ENCODE results near the gene MYRF. TPM values are rescaled to one million over a fixed set of nuclear protein-coding genes. Genes with fewer than 3 reads are reported as not detected.
A peak's percentile ranks its signal among the peaks of the same experiment; 100 is the strongest.

MYRF gene
- total RNA-seq, 1 donor from 2014 or later, result 62.1 TPM

DNA sequence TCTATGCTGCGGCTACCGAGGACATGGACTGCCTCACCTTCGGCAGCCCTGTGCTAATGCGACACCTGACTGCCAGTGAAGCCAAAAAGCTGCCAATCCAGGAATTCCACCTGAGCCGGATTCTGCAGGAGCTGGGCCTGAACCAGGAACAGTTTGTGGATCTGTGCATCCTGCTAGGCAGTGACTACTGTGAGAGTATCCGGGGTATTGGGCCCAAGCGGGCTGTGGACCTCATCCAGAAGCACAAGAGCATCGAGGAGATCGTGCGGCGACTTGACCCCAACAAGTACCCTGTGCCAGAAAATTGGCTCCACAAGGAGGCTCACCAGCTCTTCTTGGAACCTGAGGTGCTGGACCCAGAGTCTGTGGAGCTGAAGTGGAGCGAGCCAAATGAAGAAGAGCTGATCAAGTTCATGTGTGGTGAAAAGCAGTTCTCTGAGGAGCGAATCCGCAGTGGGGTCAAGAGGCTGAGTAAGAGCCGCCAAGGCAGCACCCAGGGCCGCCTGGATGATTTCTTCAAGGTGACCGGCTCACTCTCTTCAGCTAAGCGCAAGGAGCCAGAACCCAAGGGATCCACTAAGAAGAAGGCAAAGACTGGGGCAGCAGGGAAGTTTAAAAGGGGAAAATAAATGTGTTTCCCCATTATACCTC lies 43.6 kb downstream of the MYRF start:
- Mint-ChIP-seq H3K4me3 (no peak overlapping the region), H3K36me3 (peaks cover 3% of the 10 kb centered on the region), H3K9me3 (no peaks in the 10 kb centered on the region), H3K27me3 (no peaks in the 10 kb centered on the region), H3K4me1 (ENCODE audit: unreplicated experiment) (peaks cover 22% of the 10 kb centered on the region), H3K27ac (no peak overlapping the region)
- no peak for DNase-seq (ENCODE audit: extremely low spot score, unreplicated experiment)
- TF ChIP-seq, protein P1, sequence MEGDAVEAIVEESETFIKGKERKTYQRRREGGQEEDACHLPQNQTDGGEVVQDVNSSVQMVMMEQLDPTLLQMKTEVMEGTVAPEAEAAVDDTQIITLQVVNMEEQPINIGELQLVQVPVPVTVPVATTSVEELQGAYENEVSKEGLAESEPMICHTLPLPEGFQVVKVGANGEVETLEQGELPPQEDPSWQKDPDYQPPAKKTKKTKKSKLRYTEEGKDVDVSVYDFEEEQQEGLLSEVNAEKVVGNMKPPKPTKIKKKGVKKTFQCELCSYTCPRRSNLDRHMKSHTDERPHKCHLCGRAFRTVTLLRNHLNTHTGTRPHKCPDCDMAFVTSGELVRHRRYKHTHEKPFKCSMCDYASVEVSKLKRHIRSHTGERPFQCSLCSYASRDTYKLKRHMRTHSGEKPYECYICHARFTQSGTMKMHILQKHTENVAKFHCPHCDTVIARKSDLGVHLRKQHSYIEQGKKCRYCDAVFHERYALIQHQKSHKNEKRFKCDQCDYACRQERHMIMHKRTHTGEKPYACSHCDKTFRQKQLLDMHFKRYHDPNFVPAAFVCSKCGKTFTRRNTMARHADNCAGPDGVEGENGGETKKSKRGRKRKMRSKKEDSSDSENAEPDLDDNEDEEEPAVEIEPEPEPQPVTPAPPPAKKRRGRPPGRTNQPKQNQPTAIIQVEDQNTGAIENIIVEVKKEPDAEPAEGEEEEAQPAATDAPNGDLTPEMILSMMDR (conservative IDR thresholded peaks at IDR 0.05), result no peak

DNA sequence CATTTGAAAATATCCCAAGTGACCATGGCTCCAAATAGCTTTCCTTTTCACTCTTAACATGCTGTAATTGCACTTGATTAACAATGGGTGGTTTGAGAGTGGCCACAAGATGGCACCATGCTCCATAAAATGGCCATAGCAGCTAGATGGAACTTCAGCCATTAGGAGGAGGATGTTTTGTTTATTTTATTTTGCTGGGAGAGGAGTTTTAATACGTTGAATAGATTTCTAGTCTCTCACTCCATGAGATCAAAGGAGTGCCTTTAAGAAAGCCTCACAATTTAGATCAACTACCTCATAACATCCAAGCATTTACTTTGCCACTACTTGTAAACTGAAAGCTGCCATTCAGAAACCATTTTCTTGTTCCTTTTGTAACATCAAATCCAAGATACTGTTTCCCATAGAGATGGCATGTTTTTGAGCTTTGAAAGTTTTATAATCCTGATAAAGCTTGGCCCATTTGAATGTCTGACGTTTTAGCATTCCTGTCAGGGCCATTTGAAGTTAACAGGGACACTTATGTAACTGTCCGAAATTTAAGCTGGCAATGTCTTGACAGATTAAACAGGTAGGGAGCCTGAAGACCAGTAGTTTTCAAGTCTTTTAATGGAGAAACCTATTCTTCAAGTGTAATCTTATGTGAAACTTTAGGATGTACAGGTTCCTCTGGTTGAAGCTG lies 45.0 kb downstream of the MYRF start:
- Mint-ChIP-seq H3K27ac (peak overlapping the region; percentile 90), H3K27me3 (no peaks in the 10 kb centered on the region), H3K36me3 (peaks cover 7% of the 10 kb centered on the region), H3K4me1 (ENCODE audit: unreplicated experiment) (peaks cover 14% of the 10 kb centered on the region), H3K4me3 (peak overlapping the region; percentile 59), H3K9me3 (no peaks in the 10 kb centered on the region)
- TF ChIP-seq, protein P1 (conservative IDR thresholded peaks at IDR 0.05), result peak; percentile 90
- no peak for DNase-seq (ENCODE audit: extremely low spot score, unreplicated experiment)

DNA sequence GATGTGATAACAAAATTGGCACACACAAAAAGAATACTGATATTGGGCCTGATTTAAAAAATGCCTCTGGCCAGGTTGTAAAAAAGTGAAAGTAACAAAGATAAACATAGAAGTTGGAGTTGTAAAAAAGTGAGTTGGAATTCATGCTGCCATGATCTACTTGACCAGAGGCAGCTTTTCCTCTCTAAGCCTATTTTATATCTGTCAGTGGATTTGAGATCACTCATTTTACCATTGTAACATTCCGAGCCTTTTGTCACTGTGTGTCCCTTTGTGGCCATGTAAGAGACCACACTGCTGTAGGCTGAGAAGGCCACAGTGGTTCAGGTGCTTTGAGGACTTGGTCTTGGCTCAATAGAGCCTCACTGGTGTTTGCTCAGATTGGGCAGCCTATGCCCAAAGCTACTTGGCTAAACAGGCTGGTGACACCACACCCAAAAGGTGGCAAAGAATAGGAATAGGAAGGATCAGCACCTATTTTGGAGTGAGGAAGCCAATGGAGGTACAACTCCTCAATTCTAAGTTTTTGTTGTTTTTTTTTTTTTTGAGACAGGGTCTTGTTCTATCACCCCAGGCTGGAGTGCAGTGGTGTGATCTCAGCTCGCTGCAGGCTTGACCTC lies 47.3 kb downstream of the MYRF start:
- H3K36me3 Mint-ChIP-seq, result peaks cover 16% of the 10 kb centered on the region
- H3K27ac Mint-ChIP-seq, result no peak overlapping the region
- H3K9me3 Mint-ChIP-seq, result no peaks in the 10 kb centered on the region
- TF ChIP-seq, protein P1 (conservative IDR thresholded peaks at IDR 0.05), result no peak
- H3K4me3 Mint-ChIP-seq, result no peak overlapping the region
- H3K4me1 Mint-ChIP-seq (ENCODE audit: unreplicated experiment), result peaks cover 14% of the 10 kb centered on the region
- no peaks in the 10 kb centered on the region for H3K27me3 Mint-ChIP-seq
- no peak for DNase-seq (ENCODE audit: extremely low spot score, unreplicated experiment)

DNA sequence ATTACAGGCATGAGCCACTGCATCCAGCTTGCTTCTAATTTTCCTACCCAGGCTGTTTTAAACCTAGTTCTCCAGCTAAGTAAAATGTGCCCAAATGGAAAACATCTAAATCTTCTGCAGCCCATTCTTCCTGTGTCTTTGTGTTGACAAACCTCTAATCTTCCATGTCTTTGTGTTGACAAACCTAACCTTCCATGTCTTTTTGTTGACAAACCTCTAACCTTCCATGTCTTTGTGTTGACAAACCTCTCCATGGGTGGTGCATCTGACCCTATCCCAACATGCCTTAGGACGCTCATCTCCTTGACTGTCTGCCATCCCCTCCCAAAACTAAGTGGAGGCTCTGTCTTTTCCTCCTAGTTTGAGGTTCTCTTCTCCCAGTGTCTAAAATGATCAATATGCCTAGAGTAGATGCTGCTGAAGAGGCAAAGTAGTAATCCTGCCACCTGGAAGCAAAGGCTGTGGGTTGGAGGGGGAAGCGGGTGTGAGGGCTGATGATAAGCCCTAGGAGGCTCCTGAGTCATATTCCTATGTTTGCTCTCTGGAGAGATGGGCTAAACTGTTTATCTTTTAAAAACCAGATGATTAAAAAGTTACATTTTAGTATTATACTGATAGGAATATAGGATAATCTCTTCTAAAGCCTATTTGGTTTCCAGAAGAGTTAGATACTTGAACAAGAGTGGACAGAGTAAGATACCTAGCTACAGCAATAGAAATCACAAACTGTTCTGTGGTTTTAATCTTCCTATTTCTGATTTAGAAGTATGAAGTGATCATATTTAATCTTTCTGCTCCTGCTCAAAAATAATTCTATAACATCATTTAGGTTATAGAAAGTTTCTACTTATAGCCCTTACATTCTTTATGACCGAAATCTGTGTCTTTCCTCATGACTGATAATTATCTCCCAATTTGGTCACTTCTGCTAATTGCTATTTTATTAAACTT lies 48.2 kb downstream of the MYRF start:
- no peak for DNase-seq (ENCODE audit: extremely low spot score, unreplicated experiment)
- Mint-ChIP-seq H3K9me3 (no peaks in the 10 kb centered on the region), H3K4me1 (ENCODE audit: unreplicated experiment) (peaks cover 14% of the 10 kb centered on the region), H3K27ac (peak overlapping the region; percentile 17), H3K4me3 (no peak overlapping the region), H3K36me3 (peaks cover 16% of the 10 kb centered on the region), H3K27me3 (no peaks in the 10 kb centered on the region)
- TF ChIP-seq, protein P1 (conservative IDR thresholded peaks at IDR 0.05), result no peak

DNA sequence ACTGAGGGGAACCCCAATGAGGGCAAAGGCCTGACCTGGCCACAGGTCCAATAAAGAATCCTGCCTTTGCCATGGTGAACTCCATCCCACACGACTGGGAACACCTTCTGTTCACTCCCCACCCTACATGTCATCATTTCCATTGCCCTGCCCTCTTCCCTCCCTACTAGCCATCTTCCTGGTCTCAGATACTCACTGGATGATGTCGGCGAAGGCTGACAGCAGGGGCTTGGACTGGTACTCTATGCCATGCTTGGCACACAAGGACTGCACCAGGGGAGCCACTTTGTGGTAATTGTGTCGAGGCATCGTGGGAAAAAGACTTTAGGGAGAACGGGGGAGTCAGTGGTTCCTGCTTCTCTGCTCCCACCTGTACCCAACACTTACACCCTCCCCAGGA lies 50.2 kb downstream of the MYRF start:
- Mint-ChIP-seq H3K9me3 (no peaks in the 10 kb centered on the region), H3K4me3 (no peak overlapping the region), H3K36me3 (peaks cover 20% of the 10 kb centered on the region), H3K4me1 (ENCODE audit: unreplicated experiment) (peaks cover 8% of the 10 kb centered on the region), H3K27me3 (no peaks in the 10 kb centered on the region), H3K27ac (no peak overlapping the region)
- no peak for DNase-seq (ENCODE audit: extremely low spot score, unreplicated experiment)
- TF ChIP-seq, protein P1 (conservative IDR thresholded peaks at IDR 0.05), result no peak

Measured in type B pancreatic cell (in vitro differentiated cells).